Liver (tissue), 9 donors: ENCODE measurements around the gene DLGAP4. TPM values are rescaled to one million over a fixed set of nuclear protein-coding genes. Genes with fewer than 3 reads are reported as not detected.

Experiments
- DNase-seq: peaks from one replicate; pipeline ENCODE4 v3.0.0-alpha.2; 2017; ENCODE audit warnings: low spot score
- H3K27ac ChIP-seq, 2 donors: one replicate each; pipeline ENCODE4 v1.7.0; 2013; ENCODE audit warnings: inconsistent platforms in 2 of 2, low read length in 2 of 2, control low read depth in 1 of 2, low read depth in 1 of 2, mild to moderate bottlenecking in 1 of 2
- H3K27me3 ChIP-seq, 4 donors: one replicate each; pipeline versions ENCODE4 v1.6.1 to v1.7.0; 2013; ENCODE audit warnings: low read length in 3 of 4, inconsistent platforms in 1 of 4, mild to moderate bottlenecking in 1 of 4, moderate library complexity in 1 of 4; ENCODE audit not compliant: control insufficient read depth in 4 of 4, insufficient read depth in 4 of 4
- H3K36me3 ChIP-seq, 4 donors: one replicate each; pipeline versions ENCODE4 v1.6.1 to v1.7.0; 2013; ENCODE audit warnings: low read length in 3 of 4, mild to moderate bottlenecking in 3 of 4, low read depth in 1 of 4, moderate library complexity in 1 of 4; ENCODE audit not compliant: control insufficient read depth in 4 of 4, insufficient read depth in 3 of 4
- H3K4me1 ChIP-seq, 4 donors: one replicate each; pipeline versions ENCODE4 v1.6.1 to v1.7.0; 2013; ENCODE audit warnings: low read length in 3 of 4, mild to moderate bottlenecking in 3 of 4, moderate library complexity in 1 of 4; ENCODE audit not compliant: control insufficient read depth in 4 of 4, insufficient read depth in 4 of 4
- H3K4me3 ChIP-seq, 3 donors: one replicate each; pipeline versions ENCODE4 v1.6.1 to v1.7.0; 2013; ENCODE audit warnings: low read length in 3 of 3, control low read depth in 1 of 3, low read depth in 1 of 3, mild to moderate bottlenecking in 1 of 3
- H3K9ac ChIP-seq, 2 donors: one replicate each; pipeline ENCODE4 v1.7.0; 2013; ENCODE audit warnings: low read length in 2 of 2, mild to moderate bottlenecking in 2 of 2, moderate library complexity in 2 of 2, control low read depth in 1 of 2, low read depth in 1 of 2
- H3K9me3 ChIP-seq, 4 donors: one replicate each; pipeline versions ENCODE4 v1.6.1 to v1.7.0; 2013; ENCODE audit warnings: low read length in 3 of 4; ENCODE audit not compliant: control insufficient read depth in 4 of 4
- ATF3 ChIP-seq: IDR thresholded peaks from 2 replicates; pipeline ENCODE4 v1.6.1; 2016; ENCODE audit warnings: antibody characterized with exemption
- CTCF ChIP-seq: fragments of 150-350 bp; IDR thresholded peaks from 2 replicates; pipeline ENCODE4 v1.5.1; 2017; ENCODE audit warnings: improper control_type of control experiment, low read depth, low read length; ENCODE audit not compliant: missing input control
- EGR1 ChIP-seq, 2 donors: IDR thresholded peaks; 2 replicates each; pipeline ENCODE4 v1.6.1; 2016 to 2018; ENCODE audit warnings: antibody characterized with exemption in 2 of 2, low read depth in 2 of 2
- FOXA1 ChIP-seq: IDR thresholded peaks from 2 replicates; pipeline ENCODE4 v1.6.1; 2016; ENCODE audit warnings: antibody characterized with exemption
- FOXA2 ChIP-seq: IDR thresholded peaks from 2 replicates; pipeline ENCODE4 v1.6.1; 2016; ENCODE audit warnings: antibody characterized with exemption
- GABPA ChIP-seq, 2 donors: IDR thresholded peaks in 1 of 2; conservative IDR thresholded peaks in 1 of 2; 2 replicates each; pipeline ENCODE4 v1.6.1; 2016; ENCODE audit warnings: antibody characterized with exemption in 2 of 2, mild to moderate bottlenecking in 1 of 2, moderate library complexity in 1 of 2
- HNF4A ChIP-seq, 2 donors: conservative IDR thresholded peaks; 2 replicates each; pipeline ENCODE4 v1.6.1; 2016; ENCODE audit warnings: antibody characterized with exemption in 2 of 2, mild to moderate bottlenecking in 2 of 2
- HNF4G ChIP-seq: IDR thresholded peaks from 2 replicates; pipeline ENCODE4 v1.6.1; 2016; ENCODE audit warnings: antibody characterized with exemption
- JUND ChIP-seq, 2 donors: IDR thresholded peaks; 2 replicates each; pipeline ENCODE4 v1.6.1; 2016; ENCODE audit warnings: antibody characterized with exemption in 2 of 2
- MAX ChIP-seq: IDR thresholded peaks from 2 replicates; pipeline ENCODE4 v1.6.1; 2016; ENCODE audit warnings: antibody characterized with exemption
- NR2F2 ChIP-seq: IDR thresholded peaks from 2 replicates; pipeline ENCODE4 v1.6.1; 2016; ENCODE audit warnings: antibody characterized with exemption
- RAD21 ChIP-seq, 2 donors: IDR thresholded peaks; 2 replicates each; pipeline ENCODE4 v1.6.1; 2016; ENCODE audit warnings: antibody characterized with exemption in 2 of 2, mild to moderate bottlenecking in 2 of 2
- REST ChIP-seq: IDR thresholded peaks from 2 replicates; pipeline ENCODE4 v1.6.1; 2016; ENCODE audit warnings: antibody characterized with exemption, mild to moderate bottlenecking
- RXRA ChIP-seq, 2 donors: IDR thresholded peaks; 2 replicates each; pipeline ENCODE4 v1.6.1; 2017 to 2018; ENCODE audit warnings: antibody characterized with exemption in 2 of 2, mild to moderate bottlenecking in 1 of 2
- SP1 ChIP-seq: IDR thresholded peaks from 2 replicates; pipeline ENCODE4 v1.6.1; 2018; ENCODE audit warnings: antibody characterized with exemption, mild to moderate bottlenecking
- TAF1 ChIP-seq: conservative IDR thresholded peaks from 2 replicates; pipeline ENCODE4 v1.6.1; 2016; ENCODE audit warnings: antibody characterized with exemption, mild to moderate bottlenecking
- ZBTB33 ChIP-seq: IDR thresholded peaks from 2 replicates; pipeline ENCODE4 v1.6.1; 2016; ENCODE audit warnings: antibody characterized with exemption
- whole genome bisulfite sequencing: extraction: QIAGEN DNeasy Blood & Tissue Kit; methylation state at CpG from one replicate; pipeline ENCODE4 v1.1.7; 2013; 5-methylcytosine and 5-hydroxymethylcytosine counted together
- polyA plus RNA-seq, 2 donors: library from polyadenylated mRNA; stranded (reverse) in 1 of 2; unstranded in 1 of 2; fragments of 200-250 nt in 1 of 2; fragments of >200 nt in 1 of 2; fragmentation: Nextera tagmentation in 1 of 2; extraction: Ambion mirVana in 1 of 2; gene quantifications; one replicate each; pipeline versions ENCODE4 v1.2.1 to v1.2.3, GENCODE V29; 2013 to 2015
- total RNA-seq, 2 donors: library from RNA; depleted of rRNA; stranded (reverse); fragments of >200 nt; gene quantifications; one replicate each; pipeline ENCODE4 v1.2.3, GENCODE V29; 2014
- donor health status: healthy.
- donor health status: healthy.
- donor health status: healthy.
- donor health status: healthy.
- donor health status: healthy.

The DLGAP4 gene
- total and polyA plus RNA-seq, 4 donors, result 2.9 to 18.7 (median 11.2) TPM

- 78% methylated on average over 3 of the region's 3 CpGs for WGBS
- Histone ChIP-seq H3K9ac (no peak overlapping the region), H3K27ac (no peak overlapping the region), H3K4me1 (no peaks in the 10 kb centered on the region), H3K36me3 (no peaks in the 10 kb centered on the region), H3K9me3 (peaks cover 0 to 2% (median 0%) of the 10 kb centered on the region in 4 donors), H3K27me3 (peaks cover 0 to 2% (median 0%) of the 10 kb centered on the region in 4 donors), H3K4me3 (no peak overlapping the region)
- DNase-seq, result no peak
- TF ChIP-seq FOXA2 (no peak), SP1 (no peak), FOXA1 (no peak), CTCF (no peak), HNF4A (conservative IDR thresholded peaks at IDR 0.05) (no peak), EGR1 (IDR thresholded peaks at IDR 0.05; ENCODE audit: low read depth in 2 of 2) (no peak), JUND (IDR thresholded peaks at IDR 0.05) (no peak), GABPA (IDR thresholded peaks at IDR 0.05 in 1 of 2, conservative IDR thresholded peaks at IDR 0.05 in 1 of 2) (no peak), RAD21 (IDR thresholded peaks at IDR 0.05) (no peak), MAX (no peak), TAF1 (no peak), RXRA (IDR thresholded peaks at IDR 0.05) (no peak)
Observed at GRCh38 chr20:36415475-36416002, 109.4 kb downstream of the DLGAP4 start.

- Histone ChIP-seq H3K4me1 (no peaks in the 10 kb centered on the region), H3K27ac (no peak overlapping the region), H3K9ac (no peak overlapping the region), H3K9me3 (peaks cover 0 to 2% (median 0%) of the 10 kb centered on the region in 4 donors), H3K27me3 (peaks cover 0 to 2% (median 0%) of the 10 kb centered on the region in 4 donors), H3K36me3 (no peaks in the 10 kb centered on the region), H3K4me3 (no peak overlapping the region)
- 65% methylated on average over 7 of the region's 7 CpGs for WGBS
- no peak for DNase-seq
- TF ChIP-seq SP1 (no peak), TAF1 (no peak), RAD21 (IDR thresholded peaks at IDR 0.05) (no peak), ATF3 (no peak), REST (no peak), HNF4A (conservative IDR thresholded peaks at IDR 0.05) (no peak), NR2F2 (no peak), FOXA1 (no peak), HNF4G (no peak), GABPA (IDR thresholded peaks at IDR 0.05 in 1 of 2, conservative IDR thresholded peaks at IDR 0.05 in 1 of 2) (no peak), JUND (IDR thresholded peaks at IDR 0.05) (no peak), FOXA2 (no peak), CTCF (no peak), ZBTB33 (no peak)
Observed at GRCh38 chr20:36418711-36419110, 112.6 kb downstream of the DLGAP4 start.
